ENCODE measurements around the gene PRR23E. TPM values are rescaled to one million over a fixed set of nuclear protein-coding genes. Genes with fewer than 3 reads are reported as not detected.

The PRR23E gene
- polyA plus RNA-seq, 1 of the 3 experiments (the other 2 are of a cell fraction), result not detected

GRCh38 chr3:127211118-127212060, 18.5 kb downstream of the PRR23E start (continued):
- no peak for TF ChIP-seq RAD21 (IDR thresholded peaks at IDR 0.05; ENCODE audit: low read length)
- no peak for TF ChIP-seq TCF12 (IDR thresholded peaks at IDR 0.05)

DNA sequence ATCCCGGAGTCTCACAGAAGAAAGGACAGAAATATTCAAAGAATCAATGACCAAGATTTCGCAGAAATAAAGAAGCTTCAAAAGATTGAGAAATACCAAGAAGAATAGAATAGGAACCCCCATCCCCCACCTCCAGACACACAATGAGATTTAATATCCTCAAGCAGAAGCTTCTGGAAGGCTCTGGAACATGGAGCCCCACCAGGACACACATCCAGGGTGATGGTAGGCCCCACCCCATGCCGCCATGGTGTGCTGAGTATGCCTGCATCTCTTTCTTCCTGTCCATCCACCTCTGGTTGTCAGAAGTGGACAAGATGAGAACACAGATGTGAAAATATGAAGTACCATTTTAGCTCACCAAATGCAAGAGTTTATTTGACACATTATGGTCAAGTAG, 19.3 kb downstream of the PRR23E start:
- CTCF ChIA-PET, result interaction anchor here (1.2 to 1.8 kb wide), 2 partner anchors 9 to 14 kb away, joined by 5 to 7 read pairs; no protein-coding TSS in a partner anchor

More for the DNA sequence above, 19.3 kb downstream of the PRR23E start:
- Histone ChIP-seq H3K4me3 (ENCODE audit: low read depth in 2 of 2, low read length in 1 of 2) (no peak overlapping the region), H3K79me2 (ENCODE audit: insufficient read depth) (no peaks in the 10 kb centered on the region), H3K4me1 (ENCODE audit: control insufficient read depth in 1 of 2, insufficient read depth in 2 of 2, low read depth in 1 of 2, low read length in 1 of 2) (peaks cover 5 to 26% of the 10 kb centered on the region in 2 experiments; a peak in 2 of 4 replicates), H3K9me3 (no peaks in the 10 kb centered on the region), H3K36me3 (replicated peaks in 1 of 2; ENCODE audit: control insufficient read depth in 1 of 2, insufficient read depth in 2 of 2, low read length in 1 of 2) (no peaks in the 10 kb centered on the region), H3K9me2 (no peaks in the 10 kb centered on the region), H3K27me3 (ENCODE audit: insufficient read depth) (no peaks in the 10 kb centered on the region), H3F3A (replicated peaks; ENCODE audit: insufficient read depth) (peaks cover 16% of the 10 kb centered on the region), H2AFZ (ENCODE audit: low read depth) (no peak overlapping the region), H3K9ac (no peak overlapping the region), H3K4me2 (no peak overlapping the region), H3K27ac (ENCODE audit: low read depth in 2 of 2, low read length in 1 of 2) (no peak overlapping the region), H4K20me1 (ENCODE audit: insufficient read depth) (no peaks in the 10 kb centered on the region)
- TF ChIP-seq TCF12 (IDR thresholded peaks at IDR 0.05) (no peak), ELF1 (IDR thresholded peaks at IDR 0.05) (no peak), USF1 (IDR thresholded peaks at IDR 0.05; ENCODE audit: borderline replicate concordance, low read depth) (no peak), YY1 (IDR thresholded peaks at IDR 0.05; ENCODE audit: low read depth) (no peak), RCOR1 (IDR thresholded peaks at IDR 0.05; ENCODE audit: low read length) (no peak), FOXJ3 (CRISPR knock-in tag; IDR thresholded peaks at IDR 0.05) (no peak), SIN3A (IDR thresholded peaks at IDR 0.05; ENCODE audit: borderline replicate concordance, low read depth, low read length) (no peak), TAF1 (IDR thresholded peaks at IDR 0.05; ENCODE audit: borderline replicate concordance, low read depth, low read length) (no peak), FOXM1 (IDR thresholded peaks at IDR 0.05; ENCODE audit: low read depth) (no peak), FOSL2 (IDR thresholded peaks at IDR 0.05; ENCODE audit: borderline replicate concordance, low read depth) (no peak), GATA2 (CRISPR knock-in tag; IDR thresholded peaks at IDR 0.05) (no peak), NFIC (IDR thresholded peaks at IDR 0.05; ENCODE audit: borderline replicate concordance) (no peak), RFX5 (IDR thresholded peaks at IDR 0.05; ENCODE audit: low read length) (no peak), GABPA (IDR thresholded peaks at IDR 0.05; ENCODE audit: low read depth) (no peak)
- TF ChIP-seq, protein P1, sequence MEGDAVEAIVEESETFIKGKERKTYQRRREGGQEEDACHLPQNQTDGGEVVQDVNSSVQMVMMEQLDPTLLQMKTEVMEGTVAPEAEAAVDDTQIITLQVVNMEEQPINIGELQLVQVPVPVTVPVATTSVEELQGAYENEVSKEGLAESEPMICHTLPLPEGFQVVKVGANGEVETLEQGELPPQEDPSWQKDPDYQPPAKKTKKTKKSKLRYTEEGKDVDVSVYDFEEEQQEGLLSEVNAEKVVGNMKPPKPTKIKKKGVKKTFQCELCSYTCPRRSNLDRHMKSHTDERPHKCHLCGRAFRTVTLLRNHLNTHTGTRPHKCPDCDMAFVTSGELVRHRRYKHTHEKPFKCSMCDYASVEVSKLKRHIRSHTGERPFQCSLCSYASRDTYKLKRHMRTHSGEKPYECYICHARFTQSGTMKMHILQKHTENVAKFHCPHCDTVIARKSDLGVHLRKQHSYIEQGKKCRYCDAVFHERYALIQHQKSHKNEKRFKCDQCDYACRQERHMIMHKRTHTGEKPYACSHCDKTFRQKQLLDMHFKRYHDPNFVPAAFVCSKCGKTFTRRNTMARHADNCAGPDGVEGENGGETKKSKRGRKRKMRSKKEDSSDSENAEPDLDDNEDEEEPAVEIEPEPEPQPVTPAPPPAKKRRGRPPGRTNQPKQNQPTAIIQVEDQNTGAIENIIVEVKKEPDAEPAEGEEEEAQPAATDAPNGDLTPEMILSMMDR (IDR thresholded peaks at IDR 0.05), result no peak
- TF ChIP-seq, protein P2, sequence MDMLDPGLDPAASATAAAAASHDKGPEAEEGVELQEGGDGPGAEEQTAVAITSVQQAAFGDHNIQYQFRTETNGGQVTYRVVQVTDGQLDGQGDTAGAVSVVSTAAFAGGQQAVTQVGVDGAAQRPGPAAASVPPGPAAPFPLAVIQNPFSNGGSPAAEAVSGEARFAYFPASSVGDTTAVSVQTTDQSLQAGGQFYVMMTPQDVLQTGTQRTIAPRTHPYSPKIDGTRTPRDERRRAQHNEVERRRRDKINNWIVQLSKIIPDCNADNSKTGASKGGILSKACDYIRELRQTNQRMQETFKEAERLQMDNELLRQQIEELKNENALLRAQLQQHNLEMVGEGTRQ (IDR thresholded peaks at IDR 0.05; ENCODE audit: borderline replicate concordance, low read depth, low read length), result no peak
- TF ChIP-seq, protein P3, sequence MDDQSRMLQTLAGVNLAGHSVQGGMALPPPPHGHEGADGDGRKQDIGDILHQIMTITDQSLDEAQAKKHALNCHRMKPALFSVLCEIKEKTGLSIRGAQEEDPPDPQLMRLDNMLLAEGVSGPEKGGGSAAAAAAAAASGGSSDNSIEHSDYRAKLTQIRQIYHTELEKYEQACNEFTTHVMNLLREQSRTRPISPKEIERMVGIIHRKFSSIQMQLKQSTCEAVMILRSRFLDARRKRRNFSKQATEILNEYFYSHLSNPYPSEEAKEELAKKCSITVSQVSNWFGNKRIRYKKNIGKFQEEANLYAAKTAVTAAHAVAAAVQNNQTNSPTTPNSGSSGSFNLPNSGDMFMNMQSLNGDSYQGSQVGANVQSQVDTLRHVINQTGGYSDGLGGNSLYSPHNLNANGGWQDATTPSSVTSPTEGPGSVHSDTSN (IDR thresholded peaks at IDR 0.05), result no peak
- no peak for DNase-seq
- 76% methylated on average over 3 of the region's 3 CpGs for WGBS (ENCODE audit: low lambda C conversion rate)
- POLR2A ChIA-PET, result interaction anchor here (1.5 kb wide), 1 partner anchor 533 kb away, joined by 3 read pairs; no protein-coding TSS in a partner anchor

Measured in SK-N-SH (cell line).